Thyroid gland (tissue), 4 donors: ENCODE results near the gene CANT1.

Source experiments
- POLR2A ChIP-seq, 2 donors: fragments of 450-650 bp; IDR thresholded peaks; one replicate each; pipeline ENCODE4 v1.6.1; 2017; ENCODE audit warnings: antibody characterized with exemption in 2 of 2, mild to moderate bottlenecking in 2 of 2, moderate library complexity in 1 of 2
- TF ChIP-seq, protein P1 (sequence below), 6 experiments: fragments of 200-600 bp in 3 of 6; fragments of 450-650 bp in 3 of 6; sonication (generic) in 3 of 6; IDR thresholded peaks; one replicate each; pipeline ENCODE4 v1.5.1; 2016 to 2019; ENCODE audit warnings: antibody characterized with exemption in 6 of 6, mild to moderate bottlenecking in 2 of 6, inconsistent platforms in 1 of 6, moderate library complexity in 1 of 6

DNA sequence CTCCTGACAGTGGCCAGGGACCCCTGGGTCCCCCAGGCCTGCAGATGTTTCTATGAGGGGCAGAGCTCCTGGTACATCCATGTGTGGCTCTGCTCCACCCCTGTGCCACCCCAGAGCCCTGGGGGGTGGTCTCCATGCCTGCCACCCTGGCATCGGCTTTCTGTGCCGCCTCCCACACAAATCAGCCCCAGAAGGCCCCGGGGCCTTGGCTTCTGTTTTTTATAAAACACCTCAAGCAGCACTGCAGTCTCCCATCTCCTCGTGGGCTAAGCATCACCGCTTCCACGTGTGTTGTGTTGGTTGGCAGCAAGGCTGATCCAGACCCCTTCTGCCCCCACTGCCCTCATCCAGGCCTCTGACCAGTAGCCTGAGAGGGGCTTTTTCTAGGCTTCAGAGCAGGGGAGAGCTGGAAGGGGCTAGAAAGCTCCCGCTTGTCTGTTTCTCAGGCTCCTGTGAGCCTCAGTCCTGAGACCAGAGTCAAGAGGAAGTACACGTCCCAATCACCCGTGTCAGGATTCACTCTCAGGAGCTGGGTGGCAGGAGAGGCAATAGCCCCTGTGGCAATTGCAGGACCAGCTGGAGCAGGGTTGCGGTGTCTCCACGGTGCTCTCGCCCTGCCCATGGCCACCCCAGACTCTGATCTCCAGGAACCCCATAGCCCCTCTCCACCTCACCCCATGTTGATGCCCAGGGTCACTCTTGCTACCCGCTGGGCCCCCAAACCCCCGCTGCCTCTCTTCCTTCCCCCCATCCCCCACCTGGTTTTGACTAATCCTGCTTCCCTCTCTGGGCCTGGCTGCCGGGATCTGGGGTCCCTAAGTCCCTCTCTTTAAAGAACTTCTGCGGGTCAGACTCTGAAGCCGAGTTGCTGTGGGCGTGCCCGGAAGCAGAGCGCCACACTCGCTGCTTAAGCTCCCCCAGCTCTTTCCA lies 39.5 kb upstream of the CANT1 start:
- TF ChIP-seq, protein P1, sequence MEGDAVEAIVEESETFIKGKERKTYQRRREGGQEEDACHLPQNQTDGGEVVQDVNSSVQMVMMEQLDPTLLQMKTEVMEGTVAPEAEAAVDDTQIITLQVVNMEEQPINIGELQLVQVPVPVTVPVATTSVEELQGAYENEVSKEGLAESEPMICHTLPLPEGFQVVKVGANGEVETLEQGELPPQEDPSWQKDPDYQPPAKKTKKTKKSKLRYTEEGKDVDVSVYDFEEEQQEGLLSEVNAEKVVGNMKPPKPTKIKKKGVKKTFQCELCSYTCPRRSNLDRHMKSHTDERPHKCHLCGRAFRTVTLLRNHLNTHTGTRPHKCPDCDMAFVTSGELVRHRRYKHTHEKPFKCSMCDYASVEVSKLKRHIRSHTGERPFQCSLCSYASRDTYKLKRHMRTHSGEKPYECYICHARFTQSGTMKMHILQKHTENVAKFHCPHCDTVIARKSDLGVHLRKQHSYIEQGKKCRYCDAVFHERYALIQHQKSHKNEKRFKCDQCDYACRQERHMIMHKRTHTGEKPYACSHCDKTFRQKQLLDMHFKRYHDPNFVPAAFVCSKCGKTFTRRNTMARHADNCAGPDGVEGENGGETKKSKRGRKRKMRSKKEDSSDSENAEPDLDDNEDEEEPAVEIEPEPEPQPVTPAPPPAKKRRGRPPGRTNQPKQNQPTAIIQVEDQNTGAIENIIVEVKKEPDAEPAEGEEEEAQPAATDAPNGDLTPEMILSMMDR (IDR thresholded peaks at IDR 0.05): no peak
- no peak for TF ChIP-seq POLR2A (IDR thresholded peaks at IDR 0.05)
